GM23338 (cell line): ENCODE measurements around the gene LRP10. TPM values are rescaled to one million over a fixed set of nuclear protein-coding genes. Genes with fewer than 3 reads are reported as not detected.

Source experiments
- ATAC-seq: fragments of 200-7000 bp; cut with Tn5 transposase; 3 replicates; pipeline ENCODE4 v1.9.1; 2020
- DNase-seq: peaks from one replicate; pipeline ENCODE4 v3.0.0-alpha.2; 2015; ENCODE audit warnings: low spot score
- H2AFZ ChIP-seq: fragments of 200-600 bp; sonication (generic); 2 replicates; pipeline ENCODE4 v1.8.0; 2016; ENCODE audit warnings: antibody characterized with exemption, mild to moderate bottlenecking, moderate library complexity
- H3F3A ChIP-seq: fragments of 200-600 bp; sonication (generic); replicated peaks from 2 replicates; pipeline ENCODE4 v1.8.0; 2017; ENCODE audit warnings: antibody characterized with exemption, mixed run types, low read depth
- H3K27ac ChIP-seq: fragments of 200-600 bp; sonication (generic); 2 replicates; pipeline ENCODE4 v1.6.1; 2016; ENCODE audit warnings: low read depth
- H3K27me3 ChIP-seq: fragments of 200-600 bp; sonication (generic); 2 replicates; pipeline ENCODE4 v1.8.0; 2016; ENCODE audit warnings: mild to moderate bottlenecking, mixed run types, moderate library complexity; ENCODE audit not compliant: insufficient read depth
- H3K36me3 ChIP-seq: fragments of 200-600 bp; sonication (generic); 2 replicates; pipeline ENCODE4 v1.8.0; 2016; ENCODE audit warnings: mild to moderate bottlenecking; ENCODE audit not compliant: insufficient read depth
- H3K4me1 ChIP-seq: fragments of 200-600 bp; sonication (generic); 2 replicates; pipeline ENCODE4 v1.8.0; 2016; ENCODE audit warnings: mild to moderate bottlenecking, moderate library complexity; ENCODE audit not compliant: insufficient read depth
- H3K4me2 ChIP-seq: fragments of 200-600 bp; sonication (generic); 2 replicates; pipeline ENCODE4 v1.7.1; 2017; ENCODE audit warnings: mixed run types
- H3K4me3 ChIP-seq: fragments of 200-600 bp; sonication (generic); 2 replicates; pipeline ENCODE4 v1.6.1; 2016; ENCODE audit warnings: mixed run types
- H3K79me2 ChIP-seq: fragments of 200-600 bp; sonication (generic); replicated peaks from 2 replicates; pipeline ENCODE4 v1.8.0; 2017; ENCODE audit warnings: mild to moderate bottlenecking; ENCODE audit not compliant: insufficient read depth
- H3K9me2 ChIP-seq: fragments of 200-600 bp; sonication (generic); 2 replicates; pipeline ENCODE4 v1.8.0; 2017; ENCODE audit not compliant: insufficient read depth
- H4K20me1 ChIP-seq: fragments of 200-600 bp; sonication (generic); replicated peaks from 2 replicates; pipeline ENCODE4 v1.8.0; 2017; ENCODE audit warnings: mild to moderate bottlenecking; ENCODE audit not compliant: insufficient read depth
- H3K27ac Mint-ChIP-seq: 2 replicates; pipeline ENCODE4 v1.8.0; 2020; ENCODE audit warnings: inconsistent platforms, mild to moderate bottlenecking, moderate library complexity, mixed read lengths
- H3K27me3 Mint-ChIP-seq: 3 replicates; pipeline ENCODE4 v1.8.0; 2022; ENCODE audit warnings: low read depth, mild to moderate bottlenecking, moderate library complexity, mixed read lengths, inconsistent platforms; ENCODE audit not compliant: insufficient read depth, poor library complexity
- H3K36me3 Mint-ChIP-seq: 3 replicates; pipeline ENCODE4 v1.8.0; 2021; ENCODE audit warnings: low read depth, mild to moderate bottlenecking, inconsistent platforms, moderate library complexity, mixed read lengths
- H3K4me1 Mint-ChIP-seq: 3 replicates; pipeline ENCODE4 v1.8.0; 2020; ENCODE audit warnings: mild to moderate bottlenecking, inconsistent platforms, mixed read lengths
- H3K4me3 Mint-ChIP-seq: 3 replicates; pipeline ENCODE4 v1.8.0; 2021; ENCODE audit warnings: moderate library complexity, mild to moderate bottlenecking, inconsistent platforms, mixed read lengths
- H3K9me3 Mint-ChIP-seq: 3 replicates; pipeline ENCODE4 v1.8.0; 2020; ENCODE audit warnings: moderate library complexity, mild to moderate bottlenecking, inconsistent platforms, mixed read lengths
- CREB1 ChIP-seq: fragments of 250-450 bp; sonication (Bioruptor Pico); IDR thresholded peaks from 2 replicates; pipeline ENCODE4 v1.5.0; 2020; ENCODE audit warnings: low read depth, mild to moderate bottlenecking, moderate library complexity
- EZH2 ChIP-seq: fragments of 200-600 bp; sonication (generic); IDR thresholded peaks from one replicate; pipeline ENCODE4 v1.8.0; 2017; ENCODE audit warnings: antibody characterized with exemption, mild to moderate bottlenecking, low read depth; ENCODE audit not compliant: unreplicated experiment
- EZH2phosphoT487 ChIP-seq: fragments of 200-600 bp; sonication (generic); IDR thresholded peaks from one replicate; pipeline ENCODE4 v1.8.1; 2018; ENCODE audit warnings: antibody characterized with exemption; ENCODE audit not compliant: unreplicated experiment
- JUNB ChIP-seq: IDR thresholded peaks from one replicate; pipeline ENCODE4 v1.6.1; 2016; ENCODE audit warnings: antibody characterized with exemption; ENCODE audit not compliant: unreplicated experiment
- NANOG ChIP-seq: IDR thresholded peaks from 2 replicates; pipeline ENCODE4 v1.6.1; 2016; ENCODE audit warnings: antibody characterized with exemption, borderline replicate concordance
- POLR2AphosphoS5 ChIP-seq: IDR thresholded peaks from 2 replicates; pipeline ENCODE4 v1.6.1; 2016; ENCODE audit warnings: antibody characterized with exemption, low read depth
- STAT1 ChIP-seq: IDR thresholded peaks from one replicate; pipeline ENCODE4 v1.6.1; 2016; ENCODE audit warnings: antibody characterized with exemption; ENCODE audit not compliant: unreplicated experiment
- ZNF114 ChIP-seq: fragments of 250-450 bp; sonication (Bioruptor Pico); IDR thresholded peaks from 2 replicates; pipeline ENCODE4 v1.5.0; 2020; ENCODE audit warnings: mild to moderate bottlenecking, moderate library complexity
- ZNF331 ChIP-seq: fragments of 250-450 bp; sonication (Bioruptor Pico); IDR thresholded peaks from 2 replicates; pipeline ENCODE4 v1.5.0; 2020; ENCODE audit warnings: low read depth, mild to moderate bottlenecking, moderate library complexity
- ZNF462 ChIP-seq: fragments of 250-450 bp; sonication (Bioruptor Pico); IDR thresholded peaks from 2 replicates; pipeline ENCODE4 v1.5.0; 2020; ENCODE audit warnings: mild to moderate bottlenecking, moderate library complexity
- polyA plus RNA-seq: library from polyadenylated mRNA; unstranded; fragments of >200 nt; fragmentation: Nextera tagmentation; extraction: Ambion mirVana; gene quantifications from 2 replicates; pipeline ENCODE4 v1.2.1, GENCODE V29; 2016
- total RNA-seq: library from RNA; depleted of rRNA; stranded (reverse); fragments of >200 nt; shearing (Covaris generic); gene quantifications from 2 replicates; pipeline ENCODE4 v1.2.3, GENCODE V29; 2014
- TF ChIP-seq, protein P1 (sequence below): IDR thresholded peaks from 2 replicates; pipeline ENCODE4 v1.6.1; 2016; ENCODE audit warnings: antibody characterized with exemption
- TF ChIP-seq, protein P2 (sequence below), 2 experiments: fragments of 200-600 bp in 1 of 2; sonication (generic) in 1 of 2; conservative IDR thresholded peaks; 2 replicates each; pipeline versions ENCODE4 v1.5.1 to v1.6.1; 2016 to 2017; ENCODE audit warnings: antibody characterized with exemption in 2 of 2, low read depth in 2 of 2, mild to moderate bottlenecking in 2 of 2, moderate library complexity in 1 of 2
- TF ChIP-seq, protein P3 (sequence below): IDR thresholded peaks from one replicate; pipeline ENCODE4 v1.6.1; 2018; ENCODE audit warnings: antibody characterized with exemption; ENCODE audit not compliant: unreplicated experiment

Gene LRP10
- total and polyA plus RNA-seq, 2 experiments from 2014 or later = 6.4 to 18.1 TPM

DNA sequence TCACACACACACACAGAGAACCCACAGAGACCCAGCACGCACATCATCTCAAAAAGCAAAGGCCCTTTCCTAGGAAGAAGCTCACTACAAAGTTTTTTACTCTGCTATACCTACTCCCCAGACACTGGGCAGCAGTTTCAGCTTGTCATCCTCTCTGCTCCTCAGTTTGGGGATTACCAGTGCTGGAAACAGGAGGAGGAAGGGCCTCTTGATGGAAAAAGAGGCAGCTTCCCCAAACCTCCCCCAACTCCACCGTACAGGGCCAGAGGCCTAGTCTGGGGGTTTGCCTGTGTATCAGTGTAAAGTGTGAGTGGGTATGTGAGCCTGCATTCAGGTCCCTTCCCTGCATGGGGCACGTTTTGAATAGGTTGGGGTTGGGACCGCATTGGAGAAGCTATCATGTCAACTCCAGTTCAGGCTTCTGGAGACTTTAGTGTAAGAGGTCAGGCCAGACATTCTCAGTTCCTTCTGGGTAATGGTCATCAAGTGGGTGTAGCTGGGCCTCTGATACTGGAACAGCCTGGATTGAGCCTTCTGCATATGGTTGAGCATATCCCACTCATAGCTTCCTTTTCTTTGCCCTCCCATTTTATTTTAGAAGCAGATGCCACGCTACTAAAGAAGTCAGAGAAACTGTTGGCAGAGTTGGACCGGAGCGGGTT, 12.7 kb downstream of the LRP10 start:
- no peaks in the 10 kb centered on the region for H3K79me2 ChIP-seq
- H3K27me3 Mint-ChIP-seq = peaks cover 32% of the 10 kb centered on the region
- no peak overlapping the region for H2AFZ ChIP-seq
- H3K9me3 Mint-ChIP-seq = no peaks in the 10 kb centered on the region; the same call in 2 of the 3 replicates
- no peaks in the 10 kb centered on the region for H3K9me2 ChIP-seq
- no peak for ATAC-seq
- H3K27ac Mint-ChIP-seq = no peak overlapping the region
- peaks cover 9% of the 10 kb centered on the region; the same call in 2 of the 3 replicates for H3K36me3 Mint-ChIP-seq
- no peaks in the 10 kb centered on the region for H3K36me3 ChIP-seq
- peaks cover 17% of the 10 kb centered on the region for H3K27me3 ChIP-seq
- no peaks in the 10 kb centered on the region for H4K20me1 ChIP-seq
- no peak for DNase-seq
- TF ChIP-seq ZNF462 (no peak), EZH2phosphoT487 (no peak), STAT1 (no peak), ZNF114 (CRISPR knock-in tag) (no peak), NANOG (no peak), ZNF331 (no peak), CREB1 (CRISPR knock-in tag) (no peak), EZH2 (no peak), POLR2AphosphoS5 (no peak), JUNB (no peak)
- TF ChIP-seq, protein P1, sequence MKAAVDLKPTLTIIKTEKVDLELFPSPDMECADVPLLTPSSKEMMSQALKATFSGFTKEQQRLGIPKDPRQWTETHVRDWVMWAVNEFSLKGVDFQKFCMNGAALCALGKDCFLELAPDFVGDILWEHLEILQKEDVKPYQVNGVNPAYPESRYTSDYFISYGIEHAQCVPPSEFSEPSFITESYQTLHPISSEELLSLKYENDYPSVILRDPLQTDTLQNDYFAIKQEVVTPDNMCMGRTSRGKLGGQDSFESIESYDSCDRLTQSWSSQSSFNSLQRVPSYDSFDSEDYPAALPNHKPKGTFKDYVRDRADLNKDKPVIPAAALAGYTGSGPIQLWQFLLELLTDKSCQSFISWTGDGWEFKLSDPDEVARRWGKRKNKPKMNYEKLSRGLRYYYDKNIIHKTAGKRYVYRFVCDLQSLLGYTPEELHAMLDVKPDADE = no peak
- TF ChIP-seq, protein P2, sequence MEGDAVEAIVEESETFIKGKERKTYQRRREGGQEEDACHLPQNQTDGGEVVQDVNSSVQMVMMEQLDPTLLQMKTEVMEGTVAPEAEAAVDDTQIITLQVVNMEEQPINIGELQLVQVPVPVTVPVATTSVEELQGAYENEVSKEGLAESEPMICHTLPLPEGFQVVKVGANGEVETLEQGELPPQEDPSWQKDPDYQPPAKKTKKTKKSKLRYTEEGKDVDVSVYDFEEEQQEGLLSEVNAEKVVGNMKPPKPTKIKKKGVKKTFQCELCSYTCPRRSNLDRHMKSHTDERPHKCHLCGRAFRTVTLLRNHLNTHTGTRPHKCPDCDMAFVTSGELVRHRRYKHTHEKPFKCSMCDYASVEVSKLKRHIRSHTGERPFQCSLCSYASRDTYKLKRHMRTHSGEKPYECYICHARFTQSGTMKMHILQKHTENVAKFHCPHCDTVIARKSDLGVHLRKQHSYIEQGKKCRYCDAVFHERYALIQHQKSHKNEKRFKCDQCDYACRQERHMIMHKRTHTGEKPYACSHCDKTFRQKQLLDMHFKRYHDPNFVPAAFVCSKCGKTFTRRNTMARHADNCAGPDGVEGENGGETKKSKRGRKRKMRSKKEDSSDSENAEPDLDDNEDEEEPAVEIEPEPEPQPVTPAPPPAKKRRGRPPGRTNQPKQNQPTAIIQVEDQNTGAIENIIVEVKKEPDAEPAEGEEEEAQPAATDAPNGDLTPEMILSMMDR (conservative IDR thresholded peaks at IDR 0.05; ENCODE audit: low read depth in 2 of 2) = no peak
- TF ChIP-seq, protein P3, sequence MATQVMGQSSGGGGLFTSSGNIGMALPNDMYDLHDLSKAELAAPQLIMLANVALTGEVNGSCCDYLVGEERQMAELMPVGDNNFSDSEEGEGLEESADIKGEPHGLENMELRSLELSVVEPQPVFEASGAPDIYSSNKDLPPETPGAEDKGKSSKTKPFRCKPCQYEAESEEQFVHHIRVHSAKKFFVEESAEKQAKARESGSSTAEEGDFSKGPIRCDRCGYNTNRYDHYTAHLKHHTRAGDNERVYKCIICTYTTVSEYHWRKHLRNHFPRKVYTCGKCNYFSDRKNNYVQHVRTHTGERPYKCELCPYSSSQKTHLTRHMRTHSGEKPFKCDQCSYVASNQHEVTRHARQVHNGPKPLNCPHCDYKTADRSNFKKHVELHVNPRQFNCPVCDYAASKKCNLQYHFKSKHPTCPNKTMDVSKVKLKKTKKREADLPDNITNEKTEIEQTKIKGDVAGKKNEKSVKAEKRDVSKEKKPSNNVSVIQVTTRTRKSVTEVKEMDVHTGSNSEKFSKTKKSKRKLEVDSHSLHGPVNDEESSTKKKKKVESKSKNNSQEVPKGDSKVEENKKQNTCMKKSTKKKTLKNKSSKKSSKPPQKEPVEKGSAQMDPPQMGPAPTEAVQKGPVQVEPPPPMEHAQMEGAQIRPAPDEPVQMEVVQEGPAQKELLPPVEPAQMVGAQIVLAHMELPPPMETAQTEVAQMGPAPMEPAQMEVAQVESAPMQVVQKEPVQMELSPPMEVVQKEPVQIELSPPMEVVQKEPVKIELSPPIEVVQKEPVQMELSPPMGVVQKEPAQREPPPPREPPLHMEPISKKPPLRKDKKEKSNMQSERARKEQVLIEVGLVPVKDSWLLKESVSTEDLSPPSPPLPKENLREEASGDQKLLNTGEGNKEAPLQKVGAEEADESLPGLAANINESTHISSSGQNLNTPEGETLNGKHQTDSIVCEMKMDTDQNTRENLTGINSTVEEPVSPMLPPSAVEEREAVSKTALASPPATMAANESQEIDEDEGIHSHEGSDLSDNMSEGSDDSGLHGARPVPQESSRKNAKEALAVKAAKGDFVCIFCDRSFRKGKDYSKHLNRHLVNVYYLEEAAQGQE = no peak
- H3K4me1 Mint-ChIP-seq = peaks cover 44% of the 10 kb centered on the region
- H3K4me2 ChIP-seq = peak overlapping the region; percentile 85
- no peak overlapping the region for H3K4me3 ChIP-seq
- peaks cover 8% of the 10 kb centered on the region; the same call in 1 of the 2 replicates for H3F3A ChIP-seq
- H3K27ac ChIP-seq = no peak overlapping the region
- peaks cover 28% of the 10 kb centered on the region for H3K4me1 ChIP-seq
- peak overlapping the region; percentile 44 for H3K4me3 Mint-ChIP-seq
